ENCODE data around the gene RPS6KA6.

GRCh38 chrX:84165711-84166110 lies 22.3 kb downstream of the RPS6KA6 start:
- no peak for TF ChIP-seq CTCF (tag by site-specific recombination; IDR thresholded peaks at IDR 0.05)
- no peak for TF ChIP-seq ZNF112 (tag by site-specific recombination; IDR thresholded peaks at IDR 0.05)
- no peak for TF ChIP-seq REST (tag by site-specific recombination; IDR thresholded peaks at IDR 0.05)
- no peak for TF ChIP-seq YY1 (tag by site-specific recombination; IDR thresholded peaks at IDR 0.05)
- no peak for TF ChIP-seq OVOL3 (tag by site-specific recombination; IDR thresholded peaks at IDR 0.05)

Measured in HEK293 (cell line).